KMS-11 (cell line): ENCODE data around the gene SLFN12.
"Not testable (repeated sequence)": the region's sequence is repeated elsewhere in the genome, so short reads cannot be mapped to it uniquely, and the experiment has no call there.

Experiments
- H2AFZ ChIP-seq: fragments of 200-600 bp; sonication (generic); 2 replicates; pipeline ENCODE4 v1.6.1; 2016; ENCODE audit warnings: antibody characterized with exemption, mixed run types, low read depth
- H3K27ac ChIP-seq: fragments of 200-600 bp; sonication (generic); 2 replicates; pipeline ENCODE4 v1.6.1; 2016; ENCODE audit warnings: mild to moderate bottlenecking, mixed run types
- H3K27me3 ChIP-seq: fragments of 200-600 bp; sonication (generic); 2 replicates; pipeline ENCODE4 v1.6.1; 2017; ENCODE audit warnings: mild to moderate bottlenecking, low read depth, mixed run types, moderate library complexity; ENCODE audit not compliant: insufficient read depth
- H3K36me3 ChIP-seq: fragments of 200-600 bp; sonication (generic); 2 replicates; pipeline ENCODE4 v1.6.1; 2017; ENCODE audit warnings: mild to moderate bottlenecking, mixed run types; ENCODE audit not compliant: insufficient read depth
- H3K4me1 ChIP-seq: fragments of 200-600 bp; sonication (generic); 2 replicates; pipeline ENCODE4 v1.6.1; 2016; ENCODE audit warnings: mild to moderate bottlenecking, low read depth, mixed run types; ENCODE audit not compliant: poor library complexity, severe bottlenecking
- H3K4me2 ChIP-seq: fragments of 200-600 bp; sonication (generic); 2 replicates; pipeline ENCODE4 v1.7.0; 2016; ENCODE audit warnings: mild to moderate bottlenecking, mixed run types
- H3K4me3 ChIP-seq: fragments of 200-600 bp; sonication (generic); IDR thresholded peaks from 2 replicates; pipeline ENCODE4 v1.6.1; 2017; ENCODE audit warnings: low read depth, low read length, mixed read lengths; ENCODE audit not compliant: insufficient read depth
- H3K79me2 ChIP-seq: fragments of 200-600 bp; sonication (generic); 2 replicates; pipeline ENCODE4 v1.6.1; 2016; ENCODE audit warnings: low read depth, mixed run types; ENCODE audit not compliant: insufficient read depth
- H3K9ac ChIP-seq: fragments of 200-600 bp; sonication (generic); 2 replicates; pipeline ENCODE4 v1.6.1; 2016; ENCODE audit warnings: mild to moderate bottlenecking, mixed run types
- H4K20me1 ChIP-seq: fragments of 200-600 bp; sonication (generic); 2 replicates; pipeline ENCODE4 v1.6.1; 2016; ENCODE audit warnings: mild to moderate bottlenecking, mixed run types; ENCODE audit not compliant: insufficient read depth
- CTCF ChIP-seq: fragments of 200-600 bp; sonication (generic); conservative IDR thresholded peaks from 2 replicates; pipeline ENCODE4 v1.6.1; 2017; ENCODE audit warnings: low read depth, mild to moderate bottlenecking, antibody characterized with exemption, low read length, moderate library complexity, mixed read lengths

The SLFN12 gene

DNA sequence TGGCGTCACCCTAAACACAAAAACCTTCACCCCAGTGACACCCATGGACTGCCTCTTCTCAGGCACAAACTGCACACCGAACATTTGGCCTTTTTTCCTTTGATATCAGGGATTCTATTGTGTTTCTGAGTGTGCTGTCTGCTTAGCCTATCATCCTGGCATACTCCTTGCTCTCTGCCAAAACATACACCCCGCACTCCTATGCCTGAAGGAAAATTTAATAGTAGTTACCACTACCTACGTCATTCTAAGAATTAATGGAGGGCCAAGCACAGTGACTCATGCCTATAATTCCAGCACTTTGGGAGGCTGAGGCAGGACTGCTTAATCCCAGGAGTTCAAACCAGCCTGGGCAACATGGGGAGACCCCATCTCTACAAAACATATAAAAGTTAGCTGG lies 36.2 kb upstream of the SLFN12 start:
- Histone ChIP-seq H3K36me3 (no peaks in the 10 kb centered on the region), H3K27me3 (no peaks in the 10 kb centered on the region)
- TF ChIP-seq CTCF = no peak

DNA sequence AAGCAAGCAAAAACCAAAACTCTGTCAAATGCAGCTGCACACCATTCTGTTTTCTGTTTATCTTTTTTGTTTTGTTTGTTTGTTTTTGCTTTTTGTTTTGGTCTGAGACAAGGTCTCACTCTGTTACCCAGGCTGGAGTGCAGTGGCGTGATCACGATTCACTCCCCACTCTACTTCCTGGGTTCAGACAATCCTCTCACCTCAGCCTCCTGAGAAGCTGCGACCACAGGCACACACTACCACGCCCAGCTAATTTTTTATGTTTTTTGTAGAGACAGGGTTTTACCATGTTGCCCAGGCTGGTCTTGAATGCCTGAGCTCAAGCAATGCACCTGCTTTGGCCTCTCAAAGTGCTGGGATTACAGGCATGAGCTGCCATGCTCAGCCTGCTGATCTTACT lies 35.5 kb upstream of the SLFN12 start:
- H3K27ac ChIP-seq = no peak overlapping the region
- no peak overlapping the region for H2AFZ ChIP-seq
- no peaks in the 10 kb centered on the region for H3K27me3 ChIP-seq
- TF ChIP-seq CTCF = no peak
- no peaks in the 10 kb centered on the region for H4K20me1 ChIP-seq
- no peak overlapping the region for H3K4me3 ChIP-seq
- no peaks in the 10 kb centered on the region for H3K36me3 ChIP-seq
- H3K9ac ChIP-seq = no peak overlapping the region
- H3K4me1 ChIP-seq = no peaks in the 10 kb centered on the region
- no peak overlapping the region for H3K4me2 ChIP-seq
- no peaks in the 10 kb centered on the region for H3K79me2 ChIP-seq

More for the DNA sequence above, 36.2 kb upstream of the SLFN12 start:
- Histone ChIP-seq H4K20me1 (no peaks in the 10 kb centered on the region), H3K4me3 (no peak overlapping the region), H3K9ac (no peak overlapping the region), H2AFZ (no peak overlapping the region), H3K79me2 (no peaks in the 10 kb centered on the region), H3K27ac (no peak overlapping the region), H3K4me2 (no peak overlapping the region), H3K4me1 (no peaks in the 10 kb centered on the region)

- Histone ChIP-seq H3K4me3 (no peak overlapping the region), H4K20me1 (no peaks in the 10 kb centered on the region), H2AFZ (peak overlapping the region; percentile 50; the same call in 1 of the 2 replicates), H3K27ac (no peak overlapping the region), H3K79me2 (no peaks in the 10 kb centered on the region), H3K9ac (peak overlapping the region; percentile 4; the same call in 1 of the 2 replicates), H3K36me3 (no peaks in the 10 kb centered on the region), H3K27me3 (no peaks in the 10 kb centered on the region), H3K4me1 (peaks cover 7% of the 10 kb centered on the region), H3K4me2 (peak overlapping the region; percentile 24; the same call in 1 of the 2 replicates)
- TF ChIP-seq CTCF = no peak
Measured at GRCh38 chr17:35460354-35460851, 28.1 kb upstream of the SLFN12 start.

DNA sequence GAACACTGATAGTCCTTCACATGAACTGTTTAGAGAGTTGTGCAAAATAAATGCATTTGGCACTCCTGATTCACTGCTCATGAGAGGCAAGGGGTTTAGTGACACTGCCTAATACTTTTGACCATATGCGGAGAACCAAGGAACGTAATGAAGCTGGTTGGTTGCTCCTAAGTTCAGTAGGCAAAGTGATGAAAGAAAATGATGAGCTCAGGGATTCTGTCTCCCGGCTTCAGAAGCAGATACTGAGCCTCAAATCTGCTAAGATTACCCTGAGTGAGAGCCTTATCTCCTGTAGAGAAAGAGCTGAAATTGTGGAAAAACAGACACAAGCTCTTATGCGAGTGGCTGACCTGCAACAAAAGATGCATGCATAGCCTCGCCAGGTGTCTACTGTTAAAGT lies 21.7 kb upstream of the SLFN12 start:
- H3K4me3 ChIP-seq, H3K27ac ChIP-seq, H3K4me2 ChIP-seq, H3K36me3 ChIP-seq, H3K9ac ChIP-seq, H2AFZ ChIP-seq, H3K27me3 ChIP-seq, H3K79me2 ChIP-seq, H3K4me1 ChIP-seq, H4K20me1 ChIP-seq: not testable (repeated sequence)

- Histone ChIP-seq H3K9ac (no peak overlapping the region), H3K27me3 (no peaks in the 10 kb centered on the region), H3K4me2 (no peak overlapping the region), H3K27ac (no peak overlapping the region), H2AFZ (no peak overlapping the region), H3K36me3 (no peaks in the 10 kb centered on the region), H4K20me1 (no peaks in the 10 kb centered on the region), H3K79me2 (no peaks in the 10 kb centered on the region), H3K4me3 (no peak overlapping the region), H3K4me1 (no peaks in the 10 kb centered on the region)
- no peak for TF ChIP-seq CTCF
Measured at GRCh38 chr17:35453171-35453570, 20.9 kb upstream of the SLFN12 start.
